OCI-LY1 (cell line): ENCODE results near the gene ARHGEF28.

Source experiments
- H2AFZ ChIP-seq: fragments of 200-600 bp; sonication (generic), shearing (Covaris generic); 2 replicates; pipeline ENCODE4 v1.6.0; 2014; ENCODE audit warnings: antibody characterized with exemption, mild to moderate bottlenecking, low read length
- H3F3A ChIP-seq: fragments of 200-600 bp; sonication (generic), shearing (Covaris generic); 2 replicates; pipeline ENCODE4 v1.6.0; 2014; ENCODE audit warnings: mild to moderate bottlenecking, antibody characterized with exemption, low read length, moderate library complexity; ENCODE audit not compliant: insufficient read depth
- H3K27ac ChIP-seq: fragments of 200-600 bp; sonication (generic); 2 replicates; pipeline ENCODE4 v1.5.1; 2014; ENCODE audit warnings: low read length, mixed run types, mild to moderate bottlenecking, low read depth; ENCODE audit not compliant: poor library complexity, severe bottlenecking
- H3K27me3 ChIP-seq: fragments of 200-600 bp; sonication (generic); 2 replicates; pipeline ENCODE4 v1.6.0; 2014; ENCODE audit warnings: antibody characterized with exemption, mild to moderate bottlenecking, low read length, moderate library complexity; ENCODE audit not compliant: insufficient read depth
- H3K36me3 ChIP-seq: fragments of 200-600 bp; sonication (generic); 2 replicates; pipeline ENCODE4 v1.6.1; 2014; ENCODE audit warnings: mild to moderate bottlenecking, antibody characterized with exemption, low read length, moderate library complexity, mixed read lengths; ENCODE audit not compliant: insufficient read depth
- H3K4me1 ChIP-seq: fragments of 200-600 bp; sonication (generic); 2 replicates; pipeline ENCODE4 v1.5.1; 2014; ENCODE audit warnings: mild to moderate bottlenecking, low read length, moderate library complexity; ENCODE audit not compliant: insufficient read depth, severe bottlenecking
- H3K4me2 ChIP-seq: fragments of 200-600 bp; sonication (generic), shearing (Covaris generic); 2 replicates; pipeline ENCODE4 v1.6.1; 2014; ENCODE audit warnings: low read length
- H3K4me3 ChIP-seq: fragments of 200-600 bp; sonication (generic); 2 replicates; pipeline ENCODE4 v1.5.1; 2014; ENCODE audit warnings: low read length, low read depth, mild to moderate bottlenecking, mixed read lengths; ENCODE audit not compliant: poor library complexity, severe bottlenecking
- H3K79me2 ChIP-seq: fragments of 200-600 bp; shearing (Covaris generic); 2 replicates; pipeline ENCODE4 v1.6.1; 2016; ENCODE audit warnings: mixed run types, low read length, mixed read lengths; ENCODE audit not compliant: insufficient read depth
- H3K9ac ChIP-seq: fragments of 200-600 bp; sonication (generic), shearing (Covaris generic); 2 replicates; pipeline ENCODE4 v1.6.1; 2014; ENCODE audit warnings: mild to moderate bottlenecking, low read length, mixed read lengths
- H3K9me2 ChIP-seq: fragments of 200-600 bp; sonication (generic), shearing (Covaris generic); 2 replicates; pipeline ENCODE4 v1.6.1; 2014; ENCODE audit warnings: low read depth, mild to moderate bottlenecking, low read length, mixed read lengths
- H3K9me3 ChIP-seq: fragments of 200-600 bp; shearing (Covaris generic); 2 replicates; pipeline ENCODE4 v1.6.1; 2014; ENCODE audit warnings: low read length, mixed read lengths
- H4K20me1 ChIP-seq: fragments of 200-600 bp; sonication (generic), shearing (Covaris generic); 2 replicates; pipeline ENCODE4 v1.6.0; 2016; ENCODE audit warnings: mild to moderate bottlenecking, low read length; ENCODE audit not compliant: insufficient read depth
- CTCF ChIP-seq: fragments of 200-600 bp; sonication (generic), shearing (Covaris generic); IDR thresholded peaks from 2 replicates; pipeline ENCODE4 v1.5.1; 2017; ENCODE audit warnings: mild to moderate bottlenecking, antibody characterized with exemption, low read length, moderate library complexity, mixed read lengths
- EZH2 ChIP-seq: fragments of 200-600 bp; sonication (generic), shearing (Covaris generic); IDR thresholded peaks from 2 replicates; pipeline ENCODE4 v1.8.0; 2017; ENCODE audit warnings: borderline replicate concordance, mixed run types, mild to moderate bottlenecking, antibody characterized with exemption, low read length, moderate library complexity, mixed read lengths

Gene ARHGEF28

GRCh38 chr5:73701566-73701965 lies 75.6 kb downstream of the ARHGEF28 start:
- Histone ChIP-seq H3K4me2 (no peak overlapping the region), H3K9me3 (no peaks in the 10 kb centered on the region), H3K9ac (no peak overlapping the region), H3K4me1 (no peaks in the 10 kb centered on the region), H4K20me1 (no peaks in the 10 kb centered on the region), H3K4me3 (no peak overlapping the region), H3K27ac (no peak overlapping the region), H3F3A (no peaks in the 10 kb centered on the region), H2AFZ (no peak overlapping the region), H3K36me3 (no peaks in the 10 kb centered on the region), H3K9me2 (no peaks in the 10 kb centered on the region), H3K79me2 (no peaks in the 10 kb centered on the region), H3K27me3 (no peaks in the 10 kb centered on the region)
- TF ChIP-seq CTCF (no peak), EZH2 (no peak)

- Histone ChIP-seq H3K27me3 (no peaks in the 10 kb centered on the region), H3K4me2 (no peak overlapping the region), H3K9me2 (no peaks in the 10 kb centered on the region), H3K9me3 (no peaks in the 10 kb centered on the region), H3K79me2 (no peaks in the 10 kb centered on the region), H2AFZ (no peak overlapping the region), H3K27ac (no peak overlapping the region), H3K4me3 (no peak overlapping the region), H3K9ac (no peak overlapping the region), H3K4me1 (no peaks in the 10 kb centered on the region), H3K36me3 (no peaks in the 10 kb centered on the region), H4K20me1 (no peaks in the 10 kb centered on the region), H3F3A (no peaks in the 10 kb centered on the region)
- TF ChIP-seq EZH2: no peak
- TF ChIP-seq CTCF: no peak
These were observed 76.5 kb downstream of the ARHGEF28 start for GRCh38 chr5:73702534-73702933.

- no peak overlapping the region for H3K4me2 ChIP-seq
- no peak overlapping the region for H3K27ac ChIP-seq
- no peak overlapping the region for H2AFZ ChIP-seq
- H3K9me3 ChIP-seq: no peaks in the 10 kb centered on the region
- H3K4me1 ChIP-seq: no peaks in the 10 kb centered on the region
- H3K36me3 ChIP-seq: no peaks in the 10 kb centered on the region
- no peaks in the 10 kb centered on the region for H3K27me3 ChIP-seq
- no peak overlapping the region for H3K9ac ChIP-seq
- no peaks in the 10 kb centered on the region for H3F3A ChIP-seq
- no peaks in the 10 kb centered on the region for H4K20me1 ChIP-seq
- TF ChIP-seq EZH2 (no peak), CTCF (no peak)
- H3K9me2 ChIP-seq: no peaks in the 10 kb centered on the region
- no peaks in the 10 kb centered on the region for H3K79me2 ChIP-seq
- H3K4me3 ChIP-seq: no peak overlapping the region
These were observed 77.0 kb downstream of the ARHGEF28 start for GRCh38 chr5:73702951-73703350.
